Activated CD4-positive, alpha-beta T cell treated with anti-CD3 and anti-CD28 coated beads, Interleukin-2, Interleukin-6, amounts not matched to agents 100 ng/mL and 50 ng/mL, durations not matched to agents 16 hours and 8 hours (primary cell): ENCODE results near the gene BAG1.

ENCODE experiments used
- DNase-seq: peaks from one replicate; pipeline ENCODE4 v3.0.0-alpha.2; 2020

The BAG1 gene

DNA sequence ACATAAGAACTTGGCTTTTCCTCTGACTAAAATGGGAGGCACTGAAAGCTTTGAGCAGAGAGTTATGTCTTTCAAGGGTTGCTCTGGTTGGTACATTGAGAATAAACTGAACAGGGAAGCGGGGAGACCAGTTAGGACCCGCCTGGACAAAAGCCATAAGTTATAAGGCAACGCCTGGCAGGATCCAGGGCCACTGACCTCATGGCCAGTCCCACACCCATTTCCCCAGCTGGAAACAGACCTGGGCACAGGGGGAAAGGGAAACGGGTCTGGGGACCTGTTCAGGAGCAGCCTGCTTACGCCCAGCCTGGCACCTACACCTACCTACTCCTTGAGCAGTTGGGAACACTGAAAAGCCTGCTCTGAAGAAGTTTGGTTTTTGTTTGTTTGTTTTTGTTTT is 23.2 kb downstream of the BAG1 start:
- DNase-seq: no peak

DNA sequence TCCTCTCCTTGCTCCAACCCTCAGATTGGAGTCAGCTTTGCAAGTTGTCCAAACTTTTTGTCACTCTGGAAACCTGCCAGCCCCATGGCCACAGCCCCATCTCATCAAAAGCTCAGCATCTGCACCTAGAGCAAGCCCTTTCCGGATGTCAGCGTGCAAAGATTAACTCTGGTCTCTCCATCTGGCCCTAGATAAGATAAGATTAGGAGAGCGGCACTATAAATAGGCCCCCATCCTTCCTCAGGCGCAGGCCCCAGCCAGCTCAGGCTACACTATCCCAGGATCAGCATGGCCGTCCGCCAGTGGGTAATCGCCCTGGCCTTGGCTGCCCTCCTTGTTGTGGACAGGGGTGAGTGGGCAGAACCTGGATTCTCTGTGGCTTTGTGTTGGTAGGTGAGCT is 24.6 kb downstream of the BAG1 start, which contains the start of gene SPINK4:
TSS of gene SPINK4 (plus strand) at position 247 of the 400 bp plus-strand sequence. CDS start at position 289, 42 bp downstream.
- no peak for DNase-seq

DNA sequence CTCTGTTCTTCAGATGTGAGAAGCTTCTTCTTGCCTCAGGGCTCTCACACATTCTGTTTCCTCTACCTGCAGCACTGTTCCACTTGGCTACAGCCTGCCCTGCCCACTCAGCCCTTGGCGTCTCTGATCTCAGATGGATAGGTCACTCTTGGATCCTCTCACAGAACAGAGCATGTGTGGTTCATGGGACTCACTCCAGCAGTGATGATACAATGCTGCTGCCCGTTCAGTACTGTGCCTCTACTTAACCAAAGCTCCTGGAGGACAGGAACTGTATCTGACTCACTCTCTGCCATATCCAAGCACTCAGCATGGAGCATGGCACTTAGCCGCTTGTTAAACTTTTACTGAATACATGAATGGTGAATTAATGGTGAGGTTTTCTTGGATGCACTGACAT is 27.9 kb downstream of the BAG1 start:
- no peak for DNase-seq

DNA sequence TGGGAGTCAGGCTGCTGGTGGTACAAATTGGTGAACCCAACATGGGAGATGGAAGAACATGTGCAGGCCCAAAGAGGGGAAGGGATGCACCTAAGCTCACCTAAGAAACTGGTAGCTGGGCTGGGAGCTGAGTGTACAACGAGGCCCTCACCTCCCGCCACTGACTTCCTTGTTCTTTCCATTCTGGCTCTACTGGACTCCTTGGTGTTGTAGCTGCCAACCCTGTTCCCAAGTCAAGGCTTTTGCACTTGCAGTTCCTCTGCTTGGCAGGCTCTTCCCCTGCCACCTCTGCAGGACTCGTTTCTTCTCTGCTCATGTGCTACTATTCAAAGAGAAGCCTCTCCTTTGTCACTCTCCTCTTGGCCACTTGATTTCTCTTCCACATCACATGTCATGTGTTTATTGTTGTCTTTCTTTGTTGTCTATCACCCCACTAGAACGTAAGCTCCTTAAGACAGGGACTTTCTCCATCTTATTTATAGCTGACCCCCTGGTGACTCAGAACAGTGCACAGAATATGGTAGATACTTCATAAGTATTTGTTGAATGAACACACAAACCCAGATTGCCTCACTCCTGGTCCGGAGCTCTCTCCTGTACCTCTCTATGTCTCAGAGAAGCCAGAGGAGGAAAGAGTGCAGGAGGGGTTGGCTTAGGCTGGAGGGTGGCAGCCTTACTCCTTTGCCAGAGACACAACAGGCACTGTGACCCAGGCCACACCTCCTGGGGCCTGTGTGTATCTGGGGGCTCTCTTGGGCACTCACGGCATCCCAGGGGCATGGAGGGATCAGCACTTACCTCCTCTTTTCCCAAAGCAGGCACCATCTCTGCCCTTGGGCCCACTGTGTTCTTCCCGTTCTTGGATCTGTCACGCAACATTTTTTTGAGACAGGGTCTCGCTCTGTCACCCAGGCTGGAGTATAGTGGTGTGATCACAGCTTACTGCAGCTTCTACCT is 29.7 kb downstream of the BAG1 start:
- no peak for DNase-seq

DNA sequence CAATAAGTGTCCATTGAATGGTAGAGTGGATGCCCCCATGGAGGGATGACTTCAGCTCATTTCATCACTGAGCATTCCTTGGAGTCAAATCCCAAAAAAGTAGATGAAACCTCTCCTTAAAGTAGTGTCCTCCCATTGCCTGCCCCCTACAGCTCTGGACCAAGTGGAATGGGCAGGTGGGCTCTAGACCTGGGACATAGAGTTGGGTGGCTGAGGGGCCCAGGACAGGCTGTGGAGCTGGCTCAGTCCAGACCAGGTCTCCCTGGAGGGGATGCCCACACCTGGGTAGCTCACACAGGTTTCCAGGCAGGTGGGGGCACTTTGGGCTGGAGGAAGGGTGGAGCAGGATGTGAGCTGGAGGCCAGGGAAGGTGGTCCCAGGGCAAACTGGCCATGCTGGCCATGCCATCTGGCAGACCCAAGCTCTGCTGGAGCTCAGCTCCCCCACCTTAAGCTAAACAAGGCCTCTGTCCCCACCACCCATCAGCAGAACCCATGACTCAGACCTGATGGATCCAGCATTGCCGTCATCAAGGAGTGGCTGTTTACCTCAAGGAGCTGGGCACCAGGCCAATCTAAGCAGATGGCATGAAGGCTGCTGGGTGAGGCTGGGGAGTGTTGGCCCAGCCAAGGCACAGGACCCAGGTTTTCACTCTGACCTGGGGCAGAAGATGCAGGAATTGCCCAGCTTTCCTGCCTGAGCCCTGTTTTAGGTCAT is 30.7 kb downstream of the BAG1 start:
- no peak for DNase-seq

DNA sequence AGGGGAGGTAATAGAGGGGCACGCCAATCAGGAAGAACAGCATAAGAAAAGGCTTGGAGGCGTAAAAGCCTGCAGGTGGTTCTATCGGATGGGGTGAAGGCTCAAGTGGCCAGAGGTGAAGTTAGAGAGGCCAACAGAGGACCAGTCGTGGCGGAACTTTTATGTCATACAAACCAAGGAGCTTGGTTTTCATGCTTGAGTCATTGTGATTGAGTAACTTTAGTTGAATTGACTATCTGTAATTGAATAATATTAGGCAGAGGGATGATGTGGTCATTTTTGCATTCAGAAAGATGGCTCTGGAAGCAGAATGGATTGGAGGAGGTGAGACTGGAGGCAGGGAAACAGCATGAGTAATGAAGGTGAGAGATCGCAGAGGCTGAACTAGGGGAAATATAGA is 31.7 kb downstream of the BAG1 start:
- no peak for DNase-seq

DNA sequence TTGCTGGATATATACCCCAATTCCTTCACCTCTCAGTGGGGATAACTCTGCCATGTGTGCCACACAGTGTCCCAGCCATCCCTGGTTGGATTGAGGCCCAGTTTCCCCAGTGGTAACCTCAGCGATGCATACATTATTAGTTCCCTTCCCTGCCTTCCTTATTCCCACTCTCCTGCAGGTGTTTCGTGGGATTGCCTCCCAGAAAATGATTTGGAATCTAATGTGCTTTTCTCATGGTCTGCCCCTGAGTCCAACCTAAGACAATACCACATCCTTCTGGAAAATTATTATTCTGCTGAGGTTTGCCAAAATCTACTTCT is 32.9 kb downstream of the BAG1 start:
- no peak for DNase-seq

DNA sequence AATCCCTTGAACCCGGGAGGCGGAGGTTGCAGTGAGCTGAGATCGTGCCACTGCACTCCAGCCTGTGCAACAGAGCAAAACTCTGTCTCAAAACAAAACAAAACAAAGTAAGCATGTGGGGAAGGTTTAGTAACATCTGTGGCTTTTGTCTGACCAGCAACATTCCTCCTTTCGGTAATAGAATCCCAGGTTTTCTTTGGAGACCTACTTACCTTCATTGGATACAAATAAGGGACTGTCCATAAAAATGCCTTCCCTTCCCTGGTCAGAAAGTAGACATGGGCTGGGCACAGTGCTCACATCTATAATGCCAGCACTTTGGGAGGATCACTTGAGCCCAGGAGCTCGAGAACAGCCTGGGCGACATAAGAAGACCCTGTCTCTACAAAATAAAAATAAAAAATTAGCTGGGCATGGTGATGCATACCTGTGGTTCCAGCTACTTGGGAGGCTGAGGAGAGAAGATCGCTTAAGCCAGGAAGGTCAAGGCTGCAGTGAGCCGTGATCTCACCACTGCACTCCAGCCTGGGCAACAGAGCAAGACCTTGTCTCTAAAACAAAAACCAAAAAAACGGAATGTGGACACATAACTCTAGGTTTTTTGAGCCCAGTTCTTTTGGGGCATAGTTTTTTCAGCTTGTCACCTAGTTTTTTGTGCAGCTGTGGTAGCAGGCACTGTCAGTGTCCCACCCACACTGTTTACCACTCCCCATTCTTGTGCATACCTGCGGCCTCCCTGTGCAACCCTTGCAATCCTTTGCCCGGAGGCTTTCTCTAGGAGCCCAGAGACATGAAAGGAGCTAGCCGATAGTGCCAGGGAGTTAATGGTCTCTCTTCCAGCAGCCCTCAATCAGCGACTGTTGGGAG is 33.5 kb downstream of the BAG1 start:
- no peak for DNase-seq

DNA sequence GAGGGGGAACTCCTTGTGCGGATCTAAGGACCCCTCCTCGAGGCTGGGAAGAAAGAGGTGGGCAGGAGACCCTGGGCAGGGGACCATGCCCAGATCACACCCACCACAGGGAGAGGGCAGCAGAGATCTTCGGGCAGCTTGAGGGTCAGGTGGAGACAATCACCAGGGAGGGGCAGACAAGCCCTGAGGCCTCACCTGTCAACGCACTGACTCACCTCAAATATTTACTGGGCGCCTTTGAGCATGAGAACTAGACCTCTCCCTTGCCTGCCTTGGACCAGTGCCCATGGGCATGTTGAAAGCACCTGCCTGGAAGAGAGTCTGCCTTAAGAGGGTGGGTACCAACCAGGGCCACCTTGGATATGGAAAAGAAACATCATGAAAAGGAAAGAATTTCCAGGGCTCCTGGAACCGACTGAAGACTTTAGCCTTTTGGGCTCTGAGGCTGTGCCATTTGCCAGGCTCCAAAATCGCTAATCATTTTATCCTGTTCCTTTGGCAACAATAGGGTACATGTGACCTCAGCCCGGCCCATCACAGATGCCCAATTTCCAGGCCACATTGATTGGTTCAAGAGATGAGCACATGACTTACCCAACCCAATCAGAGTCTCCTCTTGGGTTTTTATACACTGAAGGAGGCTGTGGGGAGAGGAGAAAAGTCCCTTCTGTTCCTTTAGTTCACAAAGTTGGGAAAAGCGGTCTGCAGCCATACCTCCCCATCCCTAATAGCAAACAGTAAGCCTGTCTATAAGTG is 35.0 kb downstream of the BAG1 start:
- no peak for DNase-seq

DNA sequence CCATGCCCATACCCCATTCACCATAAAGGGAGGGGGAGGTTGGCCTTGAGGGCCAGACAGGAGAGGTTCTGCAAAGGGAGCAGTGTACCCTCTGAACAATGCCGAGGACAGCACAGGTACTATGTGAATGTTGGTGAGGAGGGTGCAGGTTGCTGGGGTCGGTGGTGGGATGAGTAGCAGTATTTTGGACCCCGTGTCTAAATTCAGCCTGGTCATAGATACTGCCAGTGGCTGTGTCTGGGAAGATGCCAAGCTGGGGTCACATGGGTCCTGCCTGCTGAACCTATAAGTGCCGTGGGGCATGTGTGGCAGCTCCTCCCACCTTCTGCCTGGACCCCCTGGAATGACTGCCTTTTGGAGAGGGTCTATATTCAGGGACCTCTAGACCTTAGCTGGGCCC is 35.9 kb downstream of the BAG1 start:
- no peak for DNase-seq

DNA sequence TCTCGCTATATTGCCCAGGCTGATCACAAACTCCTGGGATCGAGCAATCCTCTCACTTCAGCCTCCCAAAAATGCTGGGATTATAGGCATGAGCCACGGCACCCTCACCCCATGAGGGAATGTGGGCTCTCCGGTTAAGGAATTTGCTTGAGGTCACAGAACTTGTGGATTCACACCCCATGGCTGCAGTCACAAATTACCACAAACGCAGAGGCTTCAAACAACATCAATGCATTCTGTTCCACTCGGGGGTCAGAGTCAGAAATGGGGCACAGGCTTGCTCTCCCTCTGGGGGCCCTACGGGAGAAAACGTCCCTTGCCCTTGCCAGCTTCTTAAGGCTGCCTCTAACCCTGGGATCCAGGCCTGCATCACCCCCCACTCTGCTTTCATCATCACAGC is 36.8 kb downstream of the BAG1 start:
- no peak for DNase-seq

DNA sequence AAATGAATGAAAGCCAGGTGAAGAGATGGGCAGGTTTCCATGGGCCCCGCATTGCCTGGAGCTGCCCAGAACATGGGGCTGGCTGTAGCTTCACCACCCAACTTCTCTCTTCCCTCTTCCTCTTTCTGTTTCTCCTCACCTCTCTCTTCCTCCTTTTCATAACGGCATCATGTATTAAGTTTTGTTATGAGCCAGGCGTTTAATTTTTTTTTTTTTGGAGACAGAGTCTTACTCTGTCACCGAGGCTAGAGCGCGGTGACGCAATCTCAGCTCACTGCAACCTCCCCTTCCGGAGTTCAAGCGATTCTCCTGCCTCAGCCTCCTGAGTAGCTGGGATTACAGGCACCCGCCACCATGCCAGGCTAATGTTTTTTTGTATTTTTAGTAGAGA is 37.5 kb downstream of the BAG1 start:
- peak; percentile 14 for DNase-seq

DNA sequence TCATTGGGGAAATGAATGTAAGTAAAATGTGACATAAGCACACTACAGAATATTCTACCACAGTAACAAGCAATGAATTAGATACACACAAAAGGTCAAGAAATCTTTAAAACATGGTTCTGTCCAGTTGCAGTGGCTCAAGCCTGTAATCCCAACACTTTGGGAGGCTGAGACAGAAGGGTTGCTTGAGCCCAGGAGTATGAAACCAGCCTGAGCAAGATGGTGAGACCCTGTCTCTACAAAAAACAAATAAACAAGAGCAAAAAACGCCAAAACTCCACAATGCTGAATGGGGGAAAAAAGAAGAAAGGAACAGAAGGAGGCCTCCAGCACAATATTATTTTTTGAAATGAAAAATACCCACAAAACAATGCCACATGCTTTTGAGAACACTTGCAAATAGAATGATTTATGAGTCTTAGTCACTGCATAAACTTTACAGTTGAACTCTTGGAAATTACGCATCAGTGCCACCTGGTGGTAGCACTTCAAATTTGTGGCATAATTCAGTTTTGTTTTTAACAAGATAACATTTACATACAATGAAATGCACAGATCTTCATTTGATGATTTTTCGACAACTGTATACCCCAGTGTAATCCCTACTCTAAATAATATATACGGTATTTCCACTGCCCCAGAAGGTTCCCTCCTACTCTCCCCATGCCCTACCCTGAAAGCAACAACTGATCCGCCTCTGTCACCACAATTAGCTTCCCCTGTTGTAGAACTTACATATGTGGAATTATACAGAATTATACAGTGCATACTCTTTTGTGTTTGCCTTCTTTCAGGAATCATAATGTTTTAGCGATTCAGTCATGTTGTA is 39.0 kb downstream of the BAG1 start:
- peak; percentile 79 for DNase-seq

DNA sequence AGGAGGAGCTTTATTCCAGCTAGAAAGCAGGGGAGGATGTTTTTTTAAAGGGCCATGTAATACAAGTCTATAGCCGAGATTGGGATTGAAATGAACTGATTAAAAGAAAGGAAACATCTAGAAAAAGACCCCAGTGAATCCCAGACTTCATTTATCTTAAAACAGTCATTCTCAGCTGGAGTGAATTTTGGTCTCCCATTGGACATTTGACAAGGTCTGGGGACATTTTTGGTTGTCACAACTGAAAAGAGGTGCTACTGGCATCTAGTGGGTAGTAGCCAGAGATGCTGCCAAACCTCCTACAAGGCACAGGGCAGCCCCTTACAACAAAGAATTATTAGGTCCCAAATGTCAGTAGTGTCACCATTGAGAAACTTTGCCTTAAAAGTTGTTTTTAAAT is 40.8 kb downstream of the BAG1 start:
- no peak for DNase-seq

DNA sequence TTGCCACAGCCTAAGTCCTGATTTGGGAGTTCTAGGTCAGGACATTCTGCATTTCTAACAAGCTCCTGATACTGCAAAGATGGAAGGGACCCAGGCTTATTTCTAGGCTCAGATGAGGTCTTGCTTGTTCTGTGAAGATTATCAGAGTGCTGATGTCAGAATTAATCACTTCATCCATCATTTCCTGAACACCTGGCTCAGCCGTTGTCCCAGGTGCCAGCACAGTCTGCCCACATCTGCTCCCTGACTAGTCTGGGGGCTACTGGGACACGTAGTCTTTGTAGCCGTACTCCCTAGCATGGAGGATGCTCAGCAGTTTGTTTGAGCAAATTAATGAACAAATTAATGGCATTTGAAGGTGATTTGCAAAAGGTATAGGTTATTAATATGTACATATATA is 42.5 kb downstream of the BAG1 start:
- no peak for DNase-seq

DNA sequence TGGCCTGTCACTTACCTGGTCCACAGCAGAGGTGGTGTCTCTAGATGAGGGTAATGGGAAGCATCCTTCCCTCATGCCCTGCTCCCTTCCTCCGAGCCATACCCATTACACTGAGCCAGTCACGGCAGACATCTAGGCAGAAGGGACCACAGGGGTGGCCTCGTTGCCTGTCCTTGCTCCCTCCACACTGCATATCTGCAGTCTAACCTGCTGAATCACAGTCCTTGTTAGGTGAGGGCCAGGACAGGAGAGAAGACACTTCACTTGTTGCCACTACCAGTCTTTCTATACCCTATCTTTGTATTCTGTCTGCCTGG is 43.0 kb downstream of the BAG1 start:
- no peak for DNase-seq

DNA sequence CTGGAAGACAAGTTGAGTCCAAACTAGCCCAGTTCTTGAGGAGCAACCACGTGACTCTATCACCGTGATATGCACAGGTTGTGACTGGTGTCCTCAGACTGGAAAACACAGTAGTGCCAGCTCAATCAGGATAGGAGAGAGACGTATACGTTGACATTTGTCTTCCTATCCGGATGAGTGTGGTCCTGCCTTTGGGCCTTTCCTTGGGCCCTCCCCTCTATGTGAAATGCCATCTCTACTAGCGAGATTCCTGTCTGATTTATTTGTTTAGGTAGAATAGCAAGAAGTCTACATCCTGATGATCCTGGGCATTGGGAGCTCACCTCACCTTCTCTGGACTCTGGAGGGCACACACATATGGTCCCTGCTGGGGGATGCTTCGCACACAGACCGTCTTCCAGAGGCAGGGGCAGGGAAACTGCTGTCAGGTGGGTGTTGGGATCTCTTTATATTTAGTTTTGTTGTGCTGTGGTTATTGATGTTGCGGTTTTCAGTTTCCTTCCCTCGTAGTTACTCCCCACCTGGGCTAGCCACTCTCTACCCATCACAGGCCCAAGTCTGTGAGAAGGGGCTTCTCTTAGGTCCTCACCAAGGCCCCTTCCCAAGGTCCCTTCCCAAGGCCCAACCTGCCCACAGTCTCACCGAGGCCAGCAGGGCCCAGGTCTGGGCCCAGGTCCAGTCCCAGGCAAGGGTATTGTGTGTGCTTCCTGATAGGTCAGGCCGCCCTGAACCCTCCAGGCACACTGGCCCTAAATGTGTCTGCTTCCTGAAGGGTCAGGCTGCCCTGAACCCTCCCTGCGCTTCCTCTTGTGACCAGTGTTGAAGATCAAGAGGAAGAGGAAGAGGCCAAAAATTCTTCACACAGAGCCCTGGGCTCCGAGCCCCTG is 43.6 kb downstream of the BAG1 start:
- DNase-seq: no peak

DNA sequence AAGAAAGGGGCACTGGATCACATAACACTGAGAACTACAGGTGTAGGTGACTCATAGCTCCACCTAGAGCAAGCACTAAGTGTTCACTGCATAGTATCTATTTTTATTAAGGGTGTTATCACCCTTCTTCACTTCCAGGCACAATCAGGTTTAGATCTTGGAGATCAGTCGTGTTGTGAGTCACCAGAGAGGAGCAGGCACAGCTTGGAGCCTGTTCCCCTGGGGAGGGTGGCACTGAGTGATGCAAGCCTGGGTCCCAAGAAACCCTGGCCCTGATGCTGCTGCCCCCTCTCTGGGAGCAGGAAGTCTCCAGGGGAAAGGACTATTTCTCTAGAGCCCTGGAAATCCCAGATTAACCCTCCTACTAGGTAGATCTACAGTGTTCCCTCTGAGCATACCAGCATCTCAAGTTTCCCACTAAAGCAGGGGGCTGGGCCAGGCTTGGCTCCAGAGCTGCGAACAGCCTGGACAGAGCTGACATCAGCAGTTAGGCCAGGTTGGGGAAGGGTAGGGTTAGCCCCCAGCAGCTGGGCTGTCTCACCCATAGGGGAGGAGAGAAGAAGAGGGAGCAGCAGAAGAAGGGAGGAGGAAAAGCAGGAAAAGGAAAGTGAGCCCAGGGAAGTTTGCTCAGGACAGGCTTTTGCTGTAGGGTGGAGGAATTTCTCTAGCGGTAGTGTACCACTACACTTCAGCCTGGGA is 52.7 kb downstream of the BAG1 start:
- no peak for DNase-seq

DNA sequence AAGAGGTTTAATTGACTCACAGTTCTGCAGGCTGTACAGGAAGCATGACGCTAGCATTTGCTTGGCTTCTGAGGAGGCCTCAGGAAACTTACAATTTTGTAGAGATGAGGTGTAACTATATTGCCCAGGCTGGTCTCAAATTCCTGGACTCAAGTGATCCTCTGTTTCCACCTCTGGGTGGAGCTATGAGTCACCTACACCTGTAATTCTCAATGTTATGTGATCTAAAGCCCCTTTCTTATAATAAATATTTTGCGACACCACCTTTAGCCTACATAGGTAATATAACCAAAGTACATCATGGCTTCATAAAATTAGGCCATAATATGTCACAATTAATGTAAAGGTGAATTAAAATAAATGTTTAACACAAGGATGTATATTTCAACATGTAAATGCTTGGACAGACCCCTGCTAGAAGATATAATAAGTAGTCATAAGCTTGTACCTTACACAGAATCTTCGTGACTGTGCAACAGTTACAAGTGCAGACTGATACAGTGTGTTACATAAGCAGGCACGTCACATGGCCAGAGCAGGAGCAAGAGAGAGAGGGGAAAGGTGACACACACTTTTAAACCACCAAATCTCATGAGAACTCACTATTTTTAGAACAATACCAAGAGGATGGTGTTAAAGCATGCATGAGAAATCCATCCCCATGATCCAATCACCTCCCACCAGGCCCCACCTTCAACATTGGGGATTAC is 54.3 kb downstream of the BAG1 start:
- no peak for DNase-seq
